DND-41 (cell line): Measurements from ENCODE around the gene LRRC10B.

ENCODE experiments used
- ATAC-seq: fragments of 200-7000 bp; cut with Tn5 transposase; 3 replicates; pipeline ENCODE4 v1.9.1; 2021; ENCODE audit warnings: low read depth; ENCODE audit not compliant: insufficient read depth
- DNase-seq: peaks from one replicate; pipeline ENCODE4 v3.0.0-alpha.2; 2020
- H2AFZ ChIP-seq: 2 replicates; pipeline ENCODE4 v1.6.0; 2012; ENCODE audit warnings: low read depth, low read length
- H3K27ac ChIP-seq: 2 replicates; pipeline ENCODE4 v1.5.1; 2012; ENCODE audit warnings: low read length, inconsistent platforms
- H3K27me3 ChIP-seq: fragments of 200-600 bp; sonication (generic); 2 replicates; pipeline ENCODE4 v1.6.0; 2012; ENCODE audit warnings: low read length, mild to moderate bottlenecking, inconsistent platforms; ENCODE audit not compliant: insufficient read depth, poor library complexity
- H3K36me3 ChIP-seq: 2 replicates; pipeline ENCODE4 v1.5.1; 2012; ENCODE audit warnings: low read length, inconsistent platforms; ENCODE audit not compliant: insufficient read depth
- H3K4me1 ChIP-seq: 2 replicates; pipeline ENCODE4 v1.5.1; 2012; ENCODE audit warnings: mild to moderate bottlenecking, low read length; ENCODE audit not compliant: insufficient read depth
- H3K4me2 ChIP-seq: 2 replicates; pipeline ENCODE4 v1.6.0; 2012; ENCODE audit warnings: mild to moderate bottlenecking, moderate library complexity, low read length, inconsistent platforms; ENCODE audit not compliant: insufficient read depth
- H3K4me3 ChIP-seq, 2 experiments: fragments of 200-600 bp in 1 of 2; shearing (Covaris generic) in 1 of 2; 2 replicates each; pipeline ENCODE4 v1.5.1; 2012 to 2016; ENCODE audit warnings: inconsistent platforms in 2 of 2, low read length in 2 of 2, mild to moderate bottlenecking in 2 of 2, low read depth in 1 of 2, moderate library complexity in 1 of 2
- H3K79me2 ChIP-seq: 2 replicates; pipeline ENCODE4 v1.6.0; 2012; ENCODE audit warnings: low read length, inconsistent platforms; ENCODE audit not compliant: insufficient read depth
- H3K9ac ChIP-seq: 2 replicates; pipeline ENCODE4 v1.6.0; 2012; ENCODE audit warnings: low read depth, mild to moderate bottlenecking, inconsistent platforms, low read length, moderate library complexity
- H3K9me3 ChIP-seq: 2 replicates; pipeline ENCODE4 v1.5.1; 2012; ENCODE audit warnings: low read length, moderate library complexity, mild to moderate bottlenecking, inconsistent platforms; ENCODE audit not compliant: insufficient read depth, severe bottlenecking
- H4K20me1 ChIP-seq: 2 replicates; pipeline ENCODE4 v1.6.0; 2012; ENCODE audit warnings: low read length; ENCODE audit not compliant: insufficient read depth
- CTCF ChIP-seq: IDR thresholded peaks from 2 replicates; pipeline ENCODE4 v1.5.1; 2012; ENCODE audit warnings: borderline replicate concordance, low read length, moderate library complexity, mild to moderate bottlenecking; ENCODE audit not compliant: poor library complexity, severe bottlenecking; ENCODE audit errors: extremely low read depth
- EZH2 ChIP-seq: IDR thresholded peaks from 3 replicates; pipeline ENCODE4 v1.6.1; 2012; ENCODE audit warnings: borderline replicate concordance, low read depth, mild to moderate bottlenecking, moderate library complexity, low read length, inconsistent platforms; ENCODE audit not compliant: severe bottlenecking

LRRC10B gene

GRCh38 chr11:61533039-61533375 lies 24.5 kb downstream of the LRRC10B start:
- H2AFZ ChIP-seq = no peak overlapping the region
- no peak overlapping the region for H3K9ac ChIP-seq
- peaks cover 20% of the 10 kb centered on the region; the same call in 1 of the 2 replicates for H4K20me1 ChIP-seq
- DNase-seq = no peak
- H3K9me3 ChIP-seq = no peaks in the 10 kb centered on the region
- H3K79me2 ChIP-seq = no peaks in the 10 kb centered on the region
- H3K27me3 ChIP-seq = no peaks in the 10 kb centered on the region
- H3K36me3 ChIP-seq = no peaks in the 10 kb centered on the region
- no peak for ATAC-seq
- H3K4me2 ChIP-seq = no peak overlapping the region
- no peaks in the 10 kb centered on the region for H3K4me1 ChIP-seq
- TF ChIP-seq EZH2 (no peak), CTCF (no peak)
- no peak overlapping the region for H3K27ac ChIP-seq
- H3K4me3 ChIP-seq = no peak overlapping the region

GRCh38 chr11:61533401-61533800 lies 24.9 kb downstream of the LRRC10B start:
- no peaks in the 10 kb centered on the region for H3K36me3 ChIP-seq
- no peak overlapping the region for H2AFZ ChIP-seq
- H3K4me2 ChIP-seq = no peak overlapping the region
- no peaks in the 10 kb centered on the region for H3K27me3 ChIP-seq
- TF ChIP-seq CTCF = no peak
- no peak for TF ChIP-seq EZH2
- no peaks in the 10 kb centered on the region for H3K79me2 ChIP-seq
- DNase-seq (no peak), ATAC-seq (no peak)
- no peaks in the 10 kb centered on the region for H3K9me3 ChIP-seq
- H3K27ac ChIP-seq = no peak overlapping the region
- H4K20me1 ChIP-seq = peaks cover 18% of the 10 kb centered on the region; the same call in 1 of the 2 replicates
- no peak overlapping the region for H3K9ac ChIP-seq
- H3K4me1 ChIP-seq = no peaks in the 10 kb centered on the region
- H3K4me3 ChIP-seq = no peak overlapping the region

GRCh38 chr11:61534025-61534932 lies 25.7 kb downstream of the LRRC10B start:
- ATAC-seq (no peak), DNase-seq (no peak)
- H3K27me3 ChIP-seq = no peaks in the 10 kb centered on the region
- no peaks in the 10 kb centered on the region for H3K36me3 ChIP-seq
- no peaks in the 10 kb centered on the region for H3K4me1 ChIP-seq
- H4K20me1 ChIP-seq = peaks cover 17% of the 10 kb centered on the region; the same call in 1 of the 2 replicates
- H3K9me3 ChIP-seq = no peaks in the 10 kb centered on the region
- no peak overlapping the region for H2AFZ ChIP-seq
- no peak overlapping the region for H3K9ac ChIP-seq
- H3K27ac ChIP-seq = no peak overlapping the region
- H3K4me3 ChIP-seq = no peak overlapping the region
- H3K79me2 ChIP-seq = no peaks in the 10 kb centered on the region
- TF ChIP-seq EZH2 (no peak), CTCF (no peak)
- no peak overlapping the region for H3K4me2 ChIP-seq
